HG03460 (cell line): ENCODE measurements around the gene KRT14.
"Not testable (repeated sequence)": the region's sequence is repeated elsewhere in the genome, so short reads cannot be mapped to it uniquely, and the experiment has no call there.

Source experiments
- ATAC-seq: cut with Tn5 transposase; IDR thresholded peaks from one replicate; pipeline ENCODE4 v1.9.1; 2021; ENCODE audit not compliant: unreplicated experiment

The KRT14 gene

GRCh38 chr17:41623184-41623861, 36.6 kb upstream of the KRT14 start:
- not testable (repeated sequence) for ATAC-seq

- ATAC-seq, result not testable (repeated sequence)
These were observed 35.9 kb upstream of the KRT14 start for GRCh38 chr17:41622340-41623183.

GRCh38 chr17:41621916-41622315, 35.2 kb upstream of the KRT14 start:
- no peak for ATAC-seq

GRCh38 chr17:41621435-41621817, 34.7 kb upstream of the KRT14 start:
- ATAC-seq, result not testable (repeated sequence)

GRCh38 chr17:41620583-41621434, 34.1 kb upstream of the KRT14 start:
- no peak for ATAC-seq

GRCh38 chr17:41619927-41620582, 33.4 kb upstream of the KRT14 start:
- not testable (repeated sequence) for ATAC-seq

GRCh38 chr17:41619036-41619926, 32.6 kb upstream of the KRT14 start:
- ATAC-seq, result no peak

GRCh38 chr17:41618341-41619035, 31.8 kb upstream of the KRT14 start:
- no peak for ATAC-seq

- no peak for ATAC-seq
These were observed 31.0 kb upstream of the KRT14 start for GRCh38 chr17:41617698-41618097.

- no peak for ATAC-seq
These were observed 30.4 kb upstream of the KRT14 start for GRCh38 chr17:41617136-41617535.

- ATAC-seq, result not testable (repeated sequence)
These were observed 29.8 kb upstream of the KRT14 start for GRCh38 chr17:41616486-41616885.

GRCh38 chr17:41615454-41615853, 28.8 kb upstream of the KRT14 start:
- no peak for ATAC-seq

- not testable (repeated sequence) for ATAC-seq
These were observed 28.1 kb upstream of the KRT14 start for GRCh38 chr17:41614767-41615166.

GRCh38 chr17:41614098-41614497, 27.4 kb upstream of the KRT14 start:
- no peak for ATAC-seq

- ATAC-seq, result no peak
These were observed 26.8 kb upstream of the KRT14 start for GRCh38 chr17:41613277-41614082.

GRCh38 chr17:41612376-41613160, 25.9 kb upstream of the KRT14 start, which contains the start of gene KRT16:
KRT16 (minus strand) TSS chr17:41612767; CDS start chr17:41612688, 79 bp downstream.
- not testable (repeated sequence) for ATAC-seq

GRCh38 chr17:41610965-41611640, 24.4 kb upstream of the KRT14 start:
- no peak for ATAC-seq
